ENCODE data around the gene ADAM8.

- TF ChIP-seq EP300 (IDR thresholded peaks at IDR 0.05; ENCODE audit: borderline replicate concordance) (no peak), FOXM1 (IDR thresholded peaks at IDR 0.05; ENCODE audit: borderline replicate concordance, low read depth) (0 out of 2 replicates have a peak, but pooled peaks have one; percentile 32), REST (IDR thresholded peaks at IDR 0.05; ENCODE audit: low read depth) (no peak), TAF1 (IDR thresholded peaks at IDR 0.05; ENCODE audit: low read depth) (no peak)
Observed at GRCh38 chr10:133261726-133262325, 14.8 kb downstream of the ADAM8 start.

Measured in Ishikawa (cell line).